Activated CD4-positive, alpha-beta T cell treated with anti-CD3 and anti-CD28 coated beads for 24 hours (primary cell): ENCODE results near the gene CMTM4.

Experiments used
- DNase-seq, 2 donors: peaks; one replicate each; pipeline ENCODE4 v3.0.0-alpha.2; 2020; ENCODE audit warnings: low read depth in 2 of 2

The CMTM4 gene

DNA sequence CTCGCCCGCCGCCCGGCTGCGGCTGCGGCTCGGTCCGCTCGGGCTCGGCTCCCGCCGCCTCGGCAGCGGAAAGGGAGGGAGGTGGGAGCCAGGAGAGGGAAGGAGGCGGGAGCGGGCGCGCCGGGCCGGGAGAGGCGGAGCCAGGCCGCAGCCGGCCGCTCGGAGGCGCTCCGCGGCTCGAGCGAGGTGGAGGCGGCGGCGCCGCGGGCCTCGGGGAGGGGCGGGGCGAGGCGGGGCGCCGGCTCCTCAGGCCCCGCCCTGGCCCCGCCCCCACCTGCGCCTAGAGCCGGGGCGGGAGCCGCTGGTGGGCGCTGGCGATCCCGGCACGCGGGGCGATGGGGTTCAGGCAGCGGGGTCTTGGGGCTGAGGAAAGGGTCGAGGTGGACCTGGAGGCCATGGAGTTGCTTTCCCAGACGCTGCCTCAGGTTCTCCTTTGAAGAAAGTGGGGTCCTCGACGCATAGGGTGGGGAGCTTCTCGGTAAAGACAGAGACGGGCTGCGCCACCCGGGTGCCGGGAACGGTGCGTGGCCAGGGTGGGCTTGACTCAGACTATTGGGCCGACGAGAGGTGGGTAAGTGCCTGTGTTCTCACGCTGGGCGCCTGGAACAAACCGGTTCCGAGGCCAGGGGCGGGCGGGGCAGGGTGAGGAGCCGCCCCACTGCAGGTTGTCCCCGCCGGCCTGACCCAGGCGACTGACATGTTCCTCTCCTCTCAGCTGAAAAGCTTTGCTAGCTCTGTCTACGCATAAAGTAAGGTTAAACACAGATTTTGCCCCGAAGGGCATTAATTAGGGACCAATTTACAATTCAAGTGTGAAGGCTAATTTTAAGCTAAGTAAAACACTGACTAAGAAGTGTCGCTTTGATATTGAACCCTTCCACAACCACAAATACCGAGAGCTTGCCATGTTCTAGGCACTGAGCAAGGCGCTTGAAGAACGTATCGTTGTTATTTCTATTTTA, at the start of gene CMTM4:
TSS of gene CMTM4 (minus strand) at position 75 of the 962 bp plus-strand sequence. CDS start 218 bp downstream, outside the sequence.
- peak; percentile 64 for DNase-seq

- no peak for DNase-seq
Observed at GRCh38 chr16:66746048-66746447, 49.5 kb upstream of the CMTM4 start.

- no peak for DNase-seq
Observed at GRCh38 chr16:66741950-66742808, 45.6 kb upstream of the CMTM4 start.

GRCh38 chr16:66741169-66741900, 44.8 kb upstream of the CMTM4 start:
- no peak for DNase-seq

GRCh38 chr16:66740533-66740932, 44.0 kb upstream of the CMTM4 start:
- no peak for DNase-seq

DNA sequence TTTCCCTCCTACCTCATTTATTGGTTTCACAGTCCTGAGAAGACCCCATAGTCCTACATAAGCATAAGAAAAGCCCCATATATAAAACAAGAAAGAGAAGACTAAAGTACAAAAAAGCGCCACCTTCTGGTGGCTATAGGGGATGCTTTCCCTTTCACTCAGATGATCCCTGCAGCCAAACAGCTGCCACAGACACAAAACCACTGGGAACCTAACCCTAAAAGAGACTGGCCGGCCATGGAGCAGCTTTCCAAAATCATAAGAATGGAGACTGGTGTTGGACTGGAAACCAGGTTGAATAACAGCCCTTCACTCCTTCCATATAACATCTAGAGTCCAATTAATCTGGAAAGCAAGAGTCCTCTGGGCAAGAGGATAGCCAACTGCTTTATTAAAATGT, 43.5 kb upstream of the CMTM4 start:
- peak in 1 of 2 donors; percentile 9 for DNase-seq

GRCh38 chr16:66735891-66736290, 39.3 kb upstream of the CMTM4 start:
- no peak for DNase-seq

DNA sequence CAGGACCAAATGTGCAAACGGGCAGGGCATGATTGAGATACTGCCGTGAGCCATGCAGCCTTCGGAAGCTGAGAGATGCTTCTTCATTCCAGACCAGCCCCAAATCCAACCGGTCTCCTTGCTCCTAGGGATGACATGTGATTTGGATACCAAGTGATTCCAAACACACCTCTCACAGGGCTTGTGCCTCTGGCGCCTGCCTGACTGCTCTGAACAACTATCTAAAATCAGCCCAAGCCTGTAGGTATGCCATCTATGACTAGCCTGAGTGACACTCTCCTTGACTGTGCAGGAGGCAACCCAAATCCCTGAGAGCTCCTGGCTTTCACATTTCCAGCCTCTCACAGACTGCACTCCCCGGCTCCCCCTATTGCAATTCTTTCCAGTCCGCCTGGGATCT, 34.6 kb upstream of the CMTM4 start:
- no peak for DNase-seq

DNA sequence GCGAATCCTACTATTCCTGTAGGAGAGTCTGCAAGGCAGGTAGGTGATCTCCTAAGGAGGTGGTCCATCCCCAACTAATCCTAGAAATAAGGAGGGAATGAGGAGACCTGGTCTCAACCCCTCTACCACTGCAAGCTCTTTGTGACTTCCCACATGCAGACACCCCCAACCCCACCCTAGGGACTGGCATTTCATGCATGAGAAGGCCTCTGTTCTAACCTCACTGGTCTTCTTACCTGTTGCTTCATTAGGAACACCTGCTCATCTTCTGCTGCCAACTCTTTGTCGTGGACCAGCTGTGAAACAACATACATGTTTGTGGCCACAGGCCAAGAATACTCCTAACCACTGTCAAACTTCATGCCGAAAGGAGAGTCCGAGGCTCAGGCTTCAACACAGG, 32.3 kb upstream of the CMTM4 start:
- no peak for DNase-seq

- no peak for DNase-seq
Observed at GRCh38 chr16:66728117-66728787, 31.7 kb upstream of the CMTM4 start.

DNA sequence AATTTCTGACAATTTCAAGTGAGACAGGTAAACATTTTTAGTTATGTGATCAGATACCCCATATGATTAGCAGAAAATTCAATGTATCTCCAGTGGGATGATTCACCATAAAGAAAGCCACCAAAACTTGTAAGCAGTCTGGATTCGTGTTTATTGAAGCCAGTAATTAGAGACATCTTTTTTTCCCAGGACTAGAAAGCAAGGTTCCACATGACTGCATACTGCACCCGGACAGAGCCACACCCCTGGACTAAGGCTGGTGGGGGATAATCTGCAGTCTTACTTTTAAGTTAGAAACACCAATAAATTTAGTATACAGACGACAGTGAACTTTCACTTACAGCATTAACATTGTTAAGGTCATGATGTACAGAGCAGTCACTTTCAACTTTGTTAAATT, 24.2 kb upstream of the CMTM4 start:
- DNase-seq = no peak

DNA sequence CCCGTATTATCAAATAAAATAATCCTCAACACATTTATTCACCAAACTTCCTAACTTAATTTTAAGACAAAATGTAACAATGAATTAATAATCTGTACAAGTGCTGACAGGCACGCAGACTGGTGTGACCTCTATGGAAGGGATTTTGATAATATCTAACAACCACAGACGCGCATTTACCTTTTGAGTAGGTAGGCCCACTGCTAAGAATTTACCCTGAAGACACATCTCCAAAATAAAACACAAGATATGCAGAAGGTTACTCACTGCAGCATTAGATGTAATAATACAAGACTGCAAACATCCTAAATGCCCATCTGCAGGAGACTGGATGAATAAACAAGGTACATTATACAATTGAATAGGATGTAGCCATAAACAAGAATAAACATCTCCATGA, 22.7 kb upstream of the CMTM4 start:
- no peak for DNase-seq

DNA sequence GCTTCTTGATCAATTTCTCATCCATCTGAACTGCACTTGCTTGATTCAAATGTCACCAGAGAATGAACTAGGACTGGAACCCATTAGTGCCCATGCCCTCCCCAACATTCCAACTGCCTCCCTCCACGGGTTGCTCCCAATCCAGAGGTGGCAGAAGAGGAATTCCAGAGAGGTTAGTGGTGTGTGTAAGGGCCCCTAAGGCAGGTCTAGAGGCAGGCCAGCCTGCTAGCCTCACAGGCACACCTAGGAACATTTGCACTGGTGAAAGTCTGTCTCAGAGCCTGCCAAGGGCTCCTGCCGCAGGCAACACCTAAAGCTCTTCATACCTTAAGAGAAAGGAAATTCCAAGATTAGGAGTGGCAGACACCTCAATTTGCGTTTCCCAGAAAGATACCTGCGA, 21.2 kb upstream of the CMTM4 start:
- DNase-seq = no peak

DNA sequence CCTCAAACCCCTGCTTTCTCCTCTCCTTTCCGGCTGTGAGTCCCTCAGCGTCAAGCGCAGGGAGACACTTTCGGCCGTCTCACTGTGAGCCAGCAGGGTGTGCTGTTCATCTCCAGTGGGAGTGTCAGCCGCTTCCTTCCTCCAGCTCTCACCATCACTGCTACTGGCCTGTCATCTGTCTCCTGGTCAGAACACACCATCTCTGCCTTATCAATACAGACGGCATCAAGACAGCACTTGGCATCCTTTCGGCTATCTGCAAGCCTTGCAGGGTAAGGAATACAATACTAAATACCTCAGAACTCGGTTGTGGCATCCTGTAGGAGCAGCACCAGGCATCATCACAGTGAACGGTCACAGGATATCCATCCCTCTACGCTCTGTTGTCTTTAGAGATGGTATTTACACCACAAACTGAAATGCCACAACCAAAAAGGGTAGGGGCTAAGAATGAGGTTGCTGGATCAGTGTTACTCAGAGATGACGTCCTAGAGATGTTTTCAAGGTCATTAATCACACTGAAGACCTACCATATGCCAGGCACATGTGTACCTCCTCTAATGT, 20.7 kb upstream of the CMTM4 start:
- no peak for DNase-seq

DNA sequence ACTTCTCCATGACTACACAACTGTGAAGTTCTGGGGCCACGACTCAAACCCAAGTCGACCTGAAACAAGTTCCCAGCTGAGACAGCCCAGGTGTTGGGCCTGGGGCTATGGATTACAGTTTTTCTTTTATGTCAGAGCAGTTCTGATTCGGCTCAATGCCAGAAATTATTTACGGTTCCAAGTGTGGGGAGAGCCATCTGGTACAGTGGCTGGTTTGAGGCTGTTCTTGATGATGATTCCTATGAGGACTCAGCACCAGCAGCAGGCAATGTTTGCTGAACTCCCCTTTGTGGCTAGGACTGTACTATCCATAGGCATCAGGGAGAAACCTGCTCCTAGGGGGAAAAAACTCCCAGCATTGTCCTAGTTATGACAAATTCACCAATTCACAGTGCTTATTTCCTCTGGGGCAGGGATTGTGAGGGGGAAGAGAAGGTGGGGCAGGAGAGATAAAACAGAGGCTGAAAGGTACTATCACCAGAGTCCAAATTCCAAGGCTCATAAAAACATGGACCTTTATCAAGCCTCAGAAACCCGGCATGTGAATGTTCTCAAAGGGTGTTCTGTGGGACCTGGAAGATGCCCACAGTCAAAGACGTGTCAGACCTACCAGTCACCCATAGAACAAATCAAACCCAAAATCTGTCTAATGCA, 18.2 kb upstream of the CMTM4 start:
- DNase-seq = no peak

DNA sequence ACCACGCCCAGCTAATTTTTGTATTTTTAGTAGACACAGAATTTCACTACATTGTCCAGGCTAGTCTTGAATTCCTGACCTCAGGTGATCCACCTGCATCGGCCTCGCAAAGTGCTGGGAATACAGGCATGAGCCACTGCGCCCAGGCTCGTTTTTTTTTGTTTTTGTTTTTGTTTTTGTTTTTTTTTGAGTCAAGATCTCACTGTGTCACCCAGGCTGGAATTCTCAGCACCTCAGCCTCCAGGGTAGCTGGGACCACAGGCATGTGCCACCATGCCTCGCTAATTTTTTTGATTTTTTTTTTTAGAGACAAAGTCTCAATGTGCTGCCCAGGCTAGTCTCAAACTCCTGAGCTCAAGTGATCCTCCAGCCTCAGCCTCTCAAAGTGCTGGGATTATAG, 17.5 kb upstream of the CMTM4 start:
- no peak for DNase-seq

DNA sequence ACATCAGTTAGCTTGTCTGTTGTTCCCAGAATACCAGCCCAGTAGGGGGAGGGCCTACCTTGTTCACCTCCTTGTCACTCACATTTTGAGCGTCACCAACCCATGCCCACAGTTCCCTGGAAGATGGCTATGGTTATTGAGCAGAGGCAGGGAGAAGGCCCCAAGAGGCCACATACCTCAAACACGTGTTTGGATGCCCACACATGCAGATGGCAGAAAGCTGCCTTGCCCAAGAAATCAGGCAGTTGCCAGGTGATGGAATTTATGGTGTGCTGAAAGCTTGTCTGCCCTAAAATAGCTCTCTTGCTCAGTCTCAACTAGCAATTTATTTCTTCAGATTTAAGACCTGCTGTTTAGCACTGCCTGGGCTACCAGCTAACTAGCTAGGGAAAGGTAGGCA, 16.5 kb upstream of the CMTM4 start:
- DNase-seq = no peak

DNA sequence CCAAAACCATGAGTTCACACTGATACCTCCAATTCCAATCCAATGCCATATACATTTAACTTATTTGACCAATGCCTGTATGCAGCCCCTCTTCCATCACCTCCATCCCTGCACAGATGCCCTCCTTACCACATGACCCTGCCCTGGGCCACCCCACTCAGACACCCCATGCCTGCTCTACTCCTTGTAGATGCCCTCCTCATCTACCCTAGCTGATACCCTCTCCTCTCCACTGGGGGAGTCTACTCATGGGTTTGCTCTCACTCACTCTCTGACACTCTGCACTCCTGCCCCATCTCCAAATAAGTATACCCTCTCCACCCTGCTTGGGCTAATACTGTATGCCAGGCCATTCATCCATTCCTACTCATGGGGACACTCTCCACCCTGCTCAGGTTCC, 16.0 kb upstream of the CMTM4 start:
- no peak for DNase-seq

- DNase-seq = no peak
Observed at GRCh38 chr16:66711581-66711980, 15.0 kb upstream of the CMTM4 start.

DNA sequence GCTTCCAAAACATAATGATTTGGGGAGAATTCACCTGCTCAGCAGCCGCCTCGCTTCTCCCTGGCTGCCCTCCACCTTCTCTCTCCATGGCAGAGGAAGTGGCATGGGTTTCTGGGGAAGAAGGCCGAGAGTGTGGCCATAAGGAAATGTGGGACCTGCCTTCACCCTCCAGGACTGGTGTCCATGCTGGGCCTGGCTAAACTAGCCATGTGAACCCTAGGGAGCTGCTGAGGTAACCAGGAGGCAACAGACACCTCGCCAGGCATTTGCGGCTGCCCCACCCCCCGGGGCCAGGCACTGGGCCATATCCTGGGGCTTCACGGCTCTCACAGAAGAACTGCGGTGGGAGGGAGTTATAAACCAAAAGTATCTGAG, 9.9 kb upstream of the CMTM4 start:
- no peak for DNase-seq
